H9 (cell line): Measurements from ENCODE around the gene MIOS. TPM values are rescaled to one million over a fixed set of nuclear protein-coding genes. Genes with fewer than 3 reads are reported as not detected.

Experiments used
- DNase-seq: peaks from one replicate; pipeline ENCODE4 v3.0.0-alpha.2; 2017
- H2AFZ ChIP-seq: one replicate; pipeline ENCODE4 v1.6.1; 2013; ENCODE audit warnings: mild to moderate bottlenecking, low read length, control low read depth, moderate library complexity
- H2AK5ac ChIP-seq: 2 replicates; pipeline ENCODE4 v1.6.1; 2013; ENCODE audit warnings: low read length, control low read depth, mixed read lengths; ENCODE audit not compliant: insufficient read length
- H2BK120ac ChIP-seq: one replicate; pipeline ENCODE4 v1.6.1; 2013; ENCODE audit warnings: low read depth, mild to moderate bottlenecking, low read length, control low read depth, inconsistent platforms; ENCODE audit not compliant: poor library complexity, severe bottlenecking
- H2BK12ac ChIP-seq: 2 replicates; pipeline ENCODE4 v1.6.1; 2013; ENCODE audit warnings: low read length, control low read depth, mixed read lengths, low read depth; ENCODE audit not compliant: insufficient read length
- H2BK15ac ChIP-seq: 2 replicates; pipeline ENCODE4 v1.6.1; 2013; ENCODE audit warnings: low read depth, low read length, control low read depth
- H2BK20ac ChIP-seq: one replicate; pipeline ENCODE4 v1.6.1; 2013; ENCODE audit warnings: low read depth, mild to moderate bottlenecking, low read length, control low read depth, inconsistent platforms; ENCODE audit not compliant: poor library complexity, severe bottlenecking
- H2BK5ac ChIP-seq: 2 replicates; pipeline ENCODE4 v1.6.1; 2013; ENCODE audit warnings: low read length, control low read depth, mixed read lengths; ENCODE audit not compliant: insufficient read length
- H3K14ac ChIP-seq: 2 replicates; pipeline ENCODE4 v1.6.1; 2013; ENCODE audit warnings: low read length, control low read depth; ENCODE audit not compliant: insufficient read depth
- H3K18ac ChIP-seq: 2 replicates; pipeline ENCODE4 v1.6.1; 2013; ENCODE audit warnings: low read depth, mild to moderate bottlenecking, mixed read lengths, low read length, control low read depth; ENCODE audit not compliant: insufficient read length
- H3K23ac ChIP-seq: 2 replicates; pipeline ENCODE4 v1.6.1; 2013; ENCODE audit warnings: low read length, control low read depth, mixed read lengths, low read depth; ENCODE audit not compliant: insufficient read length
- H3K23me2 ChIP-seq: 2 replicates; pipeline ENCODE4 v1.6.1; 2013; ENCODE audit warnings: low read depth, mild to moderate bottlenecking, mixed read lengths, low read length, control low read depth; ENCODE audit not compliant: insufficient read length, poor library complexity, severe bottlenecking
- H3K27ac ChIP-seq: 2 replicates; pipeline ENCODE4 v1.5.1; 2013; ENCODE audit warnings: low read length, control low read depth, mixed read lengths, low read depth; ENCODE audit not compliant: insufficient read length
- H3K27me3 ChIP-seq: 2 replicates; pipeline ENCODE4 v1.6.1; 2013; ENCODE audit warnings: low read length, control low read depth, inconsistent platforms; ENCODE audit not compliant: insufficient read depth
- H3K4ac ChIP-seq: 2 replicates; pipeline ENCODE4 v1.6.1; 2013; ENCODE audit warnings: low read depth, mild to moderate bottlenecking, control low read depth, inconsistent platforms, low read length, moderate library complexity
- H3K4me1 ChIP-seq: 2 replicates; pipeline ENCODE4 v1.6.1; 2013; ENCODE audit warnings: low read length, control low read depth, inconsistent platforms; ENCODE audit not compliant: insufficient read depth
- H3K4me2 ChIP-seq: 2 replicates; pipeline ENCODE4 v1.6.1; 2013; ENCODE audit warnings: low read length, control low read depth, mixed read lengths; ENCODE audit not compliant: insufficient read length, insufficient read depth
- H3K56ac ChIP-seq: 2 replicates; pipeline ENCODE4 v1.6.1; 2013; ENCODE audit warnings: low read depth, mild to moderate bottlenecking, mixed read lengths, low read length, control low read depth; ENCODE audit not compliant: insufficient read length
- H3K79me1 ChIP-seq: 2 replicates; pipeline ENCODE4 v1.6.1; 2013; ENCODE audit warnings: low read depth, mild to moderate bottlenecking, moderate library complexity, low read length, control low read depth, inconsistent platforms; ENCODE audit not compliant: insufficient read depth, poor library complexity, severe bottlenecking
- H3K79me2 ChIP-seq: 2 replicates; pipeline ENCODE4 v1.6.1; 2013; ENCODE audit warnings: low read length, control low read depth, inconsistent platforms; ENCODE audit not compliant: insufficient read depth
- H3K9ac ChIP-seq: 2 replicates; pipeline ENCODE4 v1.6.1; 2013; ENCODE audit warnings: low read length, control low read depth, mixed read lengths; ENCODE audit not compliant: insufficient read length; ENCODE audit errors: extremely low read depth
- H3K9me3 ChIP-seq: one replicate; pipeline ENCODE4 v1.6.1; 2013; ENCODE audit warnings: low read depth, low read length, inconsistent platforms; ENCODE audit not compliant: control insufficient read depth
- H3T11ph ChIP-seq: one replicate; pipeline ENCODE4 v1.6.1; 2013; ENCODE audit warnings: mild to moderate bottlenecking, low read length, control low read depth, inconsistent platforms
- H4K20me1 ChIP-seq: one replicate; pipeline ENCODE4 v1.6.1; 2013; ENCODE audit not compliant: control insufficient read depth, insufficient read length, insufficient read depth
- H4K5ac ChIP-seq: 2 replicates; pipeline ENCODE4 v1.6.1; 2013; ENCODE audit warnings: low read depth, mild to moderate bottlenecking, mixed read lengths, low read length, control low read depth; ENCODE audit not compliant: insufficient read length
- H4K8ac ChIP-seq: replicated peaks from 2 replicates; pipeline ENCODE4 v1.6.1; 2013; ENCODE audit warnings: low read length, control low read depth, mixed read lengths, low read depth; ENCODE audit not compliant: insufficient read length
- H4K91ac ChIP-seq: 2 replicates; pipeline ENCODE4 v1.6.1; 2013; ENCODE audit warnings: low read depth, mild to moderate bottlenecking, moderate library complexity, mixed read lengths, low read length, control low read depth; ENCODE audit not compliant: insufficient read length
- H3K27ac Mint-ChIP-seq, 3 experiments: 2 replicates in 2 of 3; 3 replicates in 1 of 3; pipeline ENCODE4 v1.8.0; 2020 to 2021; ENCODE audit warnings: mixed read lengths in 3 of 3, mild to moderate bottlenecking in 1 of 3, moderate library complexity in 1 of 3
- H3K27me3 Mint-ChIP-seq: 2 replicates; pipeline ENCODE4 v1.8.0; 2021; ENCODE audit warnings: low read depth, mild to moderate bottlenecking, moderate library complexity, mixed read lengths
- H3K36me3 Mint-ChIP-seq, 3 experiments: 2 replicates in 2 of 3; 3 replicates in 1 of 3; pipeline ENCODE4 v1.8.0; 2020 to 2021; ENCODE audit warnings: low read depth in 3 of 3, mixed read lengths in 3 of 3; ENCODE audit not compliant: insufficient read depth in 1 of 3
- H3K4me1 Mint-ChIP-seq, 2 experiments: 2 replicates each; pipeline ENCODE4 v1.8.0; 2020; ENCODE audit warnings: mixed read lengths in 2 of 2
- H3K4me3 Mint-ChIP-seq, 2 experiments: 2 replicates in 1 of 2; 3 replicates in 1 of 2; pipeline ENCODE4 v1.8.0; 2020 to 2021; ENCODE audit warnings: mild to moderate bottlenecking in 2 of 2, mixed read lengths in 2 of 2, moderate library complexity in 1 of 2
- H3K9me3 Mint-ChIP-seq, 2 experiments: 2 replicates in 1 of 2; 3 replicates in 1 of 2; pipeline ENCODE4 v1.8.0; 2020; ENCODE audit warnings: mild to moderate bottlenecking in 2 of 2, mixed read lengths in 2 of 2, moderate library complexity in 1 of 2
- WGBS: extraction: QIAGEN DNeasy Blood & Tissue Kit; methylation state at CpG from one replicate; pipeline ENCODE4 v1.1.7; 2013; ENCODE audit warnings: missing lambda C conversion rate, low lambda C conversion rate, mixed read lengths; ENCODE audit not compliant: insufficient read length; ENCODE audit errors: extremely low coverage; 5-methylcytosine and 5-hydroxymethylcytosine counted together
- total RNA-seq: library from RNA; stranded (reverse); gene quantifications from 2 replicates; pipeline ENCODE4 v1.2.1, GENCODE V29; 2021
- TF ChIP-seq, protein P1 (sequence below): fragments of 200-600 bp; sonication (generic); conservative IDR thresholded peaks from 3 replicates; pipeline ENCODE4 v1.8.0; 2021; ENCODE audit warnings: antibody characterized with exemption, mild to moderate bottlenecking

The MIOS gene
- total RNA-seq, 1 experiment from 2014 or later, result 46.4 TPM

DNA sequence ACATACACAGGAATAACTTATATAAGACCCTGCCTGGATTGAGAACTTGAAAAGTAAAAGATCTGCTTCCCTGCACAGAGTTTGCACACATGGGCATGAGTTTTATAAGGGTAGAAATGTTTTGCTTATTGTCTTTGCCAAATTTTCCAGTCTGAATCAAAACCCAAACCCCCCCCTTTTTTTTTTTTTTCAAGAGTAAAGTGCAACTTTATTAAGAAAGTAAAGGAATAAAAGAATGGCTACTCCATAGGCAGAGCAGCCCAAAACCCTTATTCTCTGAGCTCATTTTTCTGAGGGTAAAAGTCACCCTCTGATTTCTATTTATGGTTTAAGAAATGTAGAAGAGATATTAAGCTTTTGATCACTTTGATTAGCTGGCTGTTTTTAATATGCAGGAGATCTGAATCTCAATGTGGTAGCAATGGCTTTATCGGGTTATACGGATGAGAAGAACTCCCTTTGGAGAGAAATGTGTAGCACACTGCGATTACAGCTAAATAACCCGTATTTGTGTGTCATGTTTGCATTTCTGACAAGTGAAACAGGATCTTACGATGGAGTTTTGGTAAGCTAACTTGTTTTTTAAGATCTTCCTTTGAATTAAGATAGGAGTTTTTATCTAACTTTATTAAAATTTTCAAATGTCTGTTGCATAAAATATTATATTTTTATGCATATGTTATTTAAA, 18.7 kb downstream of the MIOS start:
- H3K4me3 Mint-ChIP-seq, result no peak overlapping the region

More for the DNA sequence above, 18.7 kb downstream of the MIOS start:
- WGBS, result no CpG with 5 or more reads among the region's 5 CpGs
- Histone ChIP-seq H2BK15ac (no peak overlapping the region), H3K56ac (no peak overlapping the region), H4K91ac (no peak overlapping the region), H4K5ac (no peak overlapping the region), H2BK5ac (no peak overlapping the region), H4K20me1 (no peaks in the 10 kb centered on the region), H2BK120ac (no peak overlapping the region), H3K9me3 (no peaks in the 10 kb centered on the region), H3K4me1 (no peaks in the 10 kb centered on the region), H3K4ac (no peak overlapping the region), H2BK20ac (no peak overlapping the region), H3K23ac (no peak overlapping the region), H3T11ph (no peak overlapping the region), H3K79me1 (no peaks in the 10 kb centered on the region), H4K8ac (no peak overlapping the region), H3K9ac (no peak overlapping the region), H3K4me2 (no peak overlapping the region), H3K27ac (no peak overlapping the region), H3K79me2 (0 out of 2 replicates have a peak, but pooled peaks cover 2% of the 10 kb centered on the region), H2BK12ac (no peak overlapping the region), H2AFZ (no peak overlapping the region), H3K27me3 (no peaks in the 10 kb centered on the region), H3K18ac (no peak overlapping the region), H3K23me2 (no peaks in the 10 kb centered on the region), H2AK5ac (no peak overlapping the region), H3K14ac (no peak overlapping the region)
- Mint-ChIP-seq H3K4me1 (peaks cover 5 to 11% of the 10 kb centered on the region in 2 experiments), H3K27ac (no peak overlapping the region), H3K9me3 (no peaks in the 10 kb centered on the region), H3K27me3 (no peaks in the 10 kb centered on the region), H3K36me3 (peaks cover 5 to 21% (median 11%) of the 10 kb centered on the region in 3 experiments)
- TF ChIP-seq, protein P1, sequence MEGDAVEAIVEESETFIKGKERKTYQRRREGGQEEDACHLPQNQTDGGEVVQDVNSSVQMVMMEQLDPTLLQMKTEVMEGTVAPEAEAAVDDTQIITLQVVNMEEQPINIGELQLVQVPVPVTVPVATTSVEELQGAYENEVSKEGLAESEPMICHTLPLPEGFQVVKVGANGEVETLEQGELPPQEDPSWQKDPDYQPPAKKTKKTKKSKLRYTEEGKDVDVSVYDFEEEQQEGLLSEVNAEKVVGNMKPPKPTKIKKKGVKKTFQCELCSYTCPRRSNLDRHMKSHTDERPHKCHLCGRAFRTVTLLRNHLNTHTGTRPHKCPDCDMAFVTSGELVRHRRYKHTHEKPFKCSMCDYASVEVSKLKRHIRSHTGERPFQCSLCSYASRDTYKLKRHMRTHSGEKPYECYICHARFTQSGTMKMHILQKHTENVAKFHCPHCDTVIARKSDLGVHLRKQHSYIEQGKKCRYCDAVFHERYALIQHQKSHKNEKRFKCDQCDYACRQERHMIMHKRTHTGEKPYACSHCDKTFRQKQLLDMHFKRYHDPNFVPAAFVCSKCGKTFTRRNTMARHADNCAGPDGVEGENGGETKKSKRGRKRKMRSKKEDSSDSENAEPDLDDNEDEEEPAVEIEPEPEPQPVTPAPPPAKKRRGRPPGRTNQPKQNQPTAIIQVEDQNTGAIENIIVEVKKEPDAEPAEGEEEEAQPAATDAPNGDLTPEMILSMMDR, result no peak
- no peak for DNase-seq
